GM12872 (cell line): Measurements from ENCODE around the gene MCC.
A peak's percentile ranks its signal among the peaks of the same experiment; 100 is the strongest.

Source experiments
- CTCF ChIP-seq: IDR thresholded peaks from 3 replicates; pipeline ENCODE4 v1.5.1; 2011; ENCODE audit warnings: low read depth, mild to moderate bottlenecking, low read length, moderate library complexity; ENCODE audit not compliant: insufficient read depth

The MCC gene

DNA sequence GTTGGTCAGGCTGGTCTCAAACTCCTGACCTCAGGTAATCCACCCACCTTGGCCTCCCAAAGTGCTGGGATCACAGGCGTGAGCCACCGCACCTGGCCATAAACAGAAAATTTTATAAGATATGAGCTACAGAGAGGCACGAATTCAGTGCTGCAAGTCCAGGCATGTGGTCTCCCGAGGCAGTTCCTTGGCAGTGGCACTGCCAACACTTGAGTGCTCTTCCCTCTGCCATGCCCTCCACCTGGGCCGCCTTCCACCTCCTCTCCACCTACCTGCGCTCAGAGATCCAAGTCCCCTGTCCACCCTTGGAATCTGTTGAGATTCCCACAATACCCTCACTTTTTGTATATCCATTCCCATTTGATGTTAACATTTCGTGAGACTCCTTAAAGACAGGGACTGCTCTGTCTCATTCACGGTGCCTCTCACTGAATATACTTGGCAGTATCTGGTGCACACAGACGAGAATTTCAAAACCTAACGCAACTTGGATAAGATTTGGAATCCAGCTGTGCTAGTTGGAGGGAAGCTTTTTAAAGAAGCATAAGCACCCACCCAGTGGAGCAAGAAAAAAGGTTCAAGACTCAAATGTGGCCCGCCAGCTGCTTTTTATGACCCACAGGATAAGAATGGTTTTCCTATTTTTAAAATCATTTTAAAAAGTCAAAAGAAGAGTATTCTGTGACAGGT is 443.3 kb downstream of the MCC start:
- no peak for TF ChIP-seq CTCF

GRCh38 chr5:113043491-113043931 is 444.7 kb downstream of the MCC start:
- peak; percentile 44; the same call in 2 of the 3 replicates for TF ChIP-seq CTCF

DNA sequence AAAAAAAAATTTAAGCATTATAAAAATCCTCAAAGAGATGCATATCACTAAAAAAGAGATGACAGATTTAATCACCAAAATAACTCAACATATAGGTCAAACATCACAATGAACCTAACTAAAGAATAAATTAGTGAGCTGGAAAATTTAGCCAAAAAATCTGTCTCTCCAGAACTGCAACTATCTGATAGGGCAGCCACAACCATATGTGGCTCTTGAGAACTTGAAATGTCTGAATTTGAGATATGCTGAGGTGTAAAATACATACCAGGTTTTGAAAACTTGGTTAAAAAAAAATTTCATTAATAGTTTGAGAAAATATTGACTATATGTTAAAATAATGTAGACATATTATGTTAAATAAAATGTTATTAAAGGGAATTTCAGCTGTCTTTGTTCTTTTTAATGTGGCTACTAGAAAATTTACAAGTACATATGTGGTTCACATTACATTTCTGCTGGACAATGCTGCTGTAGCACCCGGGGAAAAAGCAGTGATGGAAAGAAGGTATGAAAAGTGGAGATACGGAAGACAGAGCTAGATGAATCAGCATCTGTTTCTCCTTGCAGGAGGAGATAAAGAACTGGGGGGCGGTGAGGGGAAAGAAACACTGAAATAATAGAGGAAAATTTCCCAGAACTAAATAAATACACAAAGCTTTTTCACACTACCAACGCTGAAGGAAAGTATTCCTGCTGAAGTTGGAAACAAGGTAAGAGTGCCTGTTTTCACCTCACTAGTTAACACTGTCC is 445.6 kb downstream of the MCC start:
- no peak for TF ChIP-seq CTCF

DNA sequence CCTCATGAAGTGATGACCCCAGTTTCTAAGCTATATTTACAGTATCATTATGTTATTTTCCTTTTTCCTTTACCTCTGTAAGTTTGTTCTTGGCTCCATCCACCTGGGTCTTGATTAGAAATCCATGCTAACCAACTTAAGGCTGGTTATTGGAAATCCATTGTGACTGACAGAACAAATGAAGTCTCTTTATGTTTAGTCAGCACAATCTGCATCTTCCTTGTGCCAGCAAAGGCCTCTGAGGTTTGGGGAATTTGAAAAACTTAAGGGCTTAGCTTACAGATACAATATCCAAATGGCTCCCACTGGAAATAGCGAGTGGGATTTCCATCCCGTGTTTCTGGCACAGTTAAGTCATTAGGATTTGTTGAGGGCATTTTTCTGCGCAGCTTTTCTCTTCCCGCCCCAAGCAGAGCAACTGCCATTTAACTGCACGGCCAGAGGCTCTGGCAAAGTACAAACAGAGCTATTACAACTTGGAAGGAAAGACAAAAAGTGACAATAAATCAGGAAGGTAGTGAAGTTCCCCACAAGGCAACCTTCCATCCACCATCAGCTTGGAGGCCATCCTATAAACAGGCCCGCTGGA is 447.5 kb downstream of the MCC start:
- TF ChIP-seq CTCF, result no peak

DNA sequence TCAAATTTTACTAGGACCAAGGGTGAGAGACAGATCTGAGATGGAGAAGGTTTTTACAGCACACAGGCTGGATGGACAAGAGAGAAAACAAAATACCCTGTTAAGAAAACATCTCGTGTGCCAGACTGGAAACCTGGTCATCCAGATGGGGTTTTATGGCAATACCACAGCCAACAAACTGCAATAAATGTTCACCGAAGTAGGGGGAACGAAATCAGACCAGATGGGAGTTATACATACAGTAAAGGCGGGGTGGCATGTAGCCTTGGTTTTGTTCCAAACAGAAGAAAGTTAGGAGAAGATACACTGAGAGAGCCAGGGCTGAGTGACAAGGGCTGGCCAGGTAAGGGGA is 448.3 kb downstream of the MCC start:
- no peak for TF ChIP-seq CTCF

DNA sequence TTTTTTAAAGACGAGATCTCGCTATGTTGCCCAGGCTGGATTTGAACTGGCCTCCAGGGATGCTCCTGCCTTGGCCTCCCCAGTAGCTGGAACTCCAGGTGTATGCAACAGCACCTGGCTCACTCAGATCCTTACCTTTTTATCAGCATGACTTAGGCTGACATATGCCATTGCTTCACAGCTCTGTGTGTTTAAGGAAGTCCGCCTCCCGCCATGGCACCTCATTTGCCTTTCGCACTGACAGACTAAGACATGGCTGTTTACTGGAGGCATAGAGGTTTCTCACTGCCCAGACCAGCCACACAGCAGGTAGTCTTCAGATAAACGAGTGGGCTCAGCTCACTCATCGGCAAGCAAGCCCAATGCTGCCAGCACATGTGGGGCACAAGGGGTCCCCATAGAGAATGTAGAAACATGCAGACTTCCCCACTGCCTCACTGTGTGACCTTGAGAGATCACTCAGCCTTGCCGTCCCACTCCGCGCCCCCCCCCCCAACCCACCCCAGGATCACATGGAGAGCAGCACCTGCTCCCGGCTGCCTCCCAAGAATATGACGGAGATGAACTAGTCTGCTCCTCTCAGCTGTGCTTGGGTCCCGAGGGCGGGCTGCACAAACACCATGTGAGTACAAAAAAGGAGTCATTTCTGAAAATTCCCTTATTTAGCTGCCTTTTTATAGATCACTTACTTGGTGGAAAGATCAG is 448.9 kb downstream of the MCC start:
- TF ChIP-seq CTCF, result no peak

GRCh38 chr5:113038714-113039113 is 449.5 kb downstream of the MCC start:
- no peak for TF ChIP-seq CTCF
